Stimulated activated CD4-positive, alpha-beta T cell treated with anti-CD3 and anti-CD28 coated beads, Interleukin-1b, Interleukin-23, amount 100 ng/mL, for 24 hours (primary cell): ENCODE data around the gene COL25A1.
"Not testable (repeated sequence)": the region's sequence is repeated elsewhere in the genome, so short reads cannot be mapped to it uniquely, and the experiment has no call there.

ENCODE experiments used
- DNase-seq, 4 experiments: peaks; one replicate each; pipeline ENCODE4 v3.0.0-alpha.2; 2020; ENCODE audit warnings: low read depth in 4 of 4, low spot score in 1 of 4

Gene COL25A1

GRCh38 chr4:109067508-109068235 is 234.8 kb downstream of the COL25A1 start:
- DNase-seq, result no peak

GRCh38 chr4:109065006-109065405 is 237.5 kb downstream of the COL25A1 start:
- DNase-seq, result no peak

GRCh38 chr4:109053257-109053656 is 249.2 kb downstream of the COL25A1 start:
- no peak for DNase-seq

GRCh38 chr4:109052821-109053220 is 249.6 kb downstream of the COL25A1 start:
- no peak for DNase-seq

- no peak for DNase-seq
Observed at GRCh38 chr4:109051054-109051453, 251.4 kb downstream of the COL25A1 start.

- no peak for DNase-seq
Observed at GRCh38 chr4:109049926-109050325, 252.5 kb downstream of the COL25A1 start.

- DNase-seq, result no peak
Observed at GRCh38 chr4:109046471-109047201, 255.8 kb downstream of the COL25A1 start.

- no peak for DNase-seq
Observed at GRCh38 chr4:109044431-109044830, 258.0 kb downstream of the COL25A1 start.

- no peak for DNase-seq
Observed at GRCh38 chr4:109043286-109043685, 259.2 kb downstream of the COL25A1 start.

- no peak for DNase-seq
Observed at GRCh38 chr4:109041463-109042360, 260.7 kb downstream of the COL25A1 start.

- DNase-seq, result no peak
Observed at GRCh38 chr4:109040441-109040840, 262.0 kb downstream of the COL25A1 start.

GRCh38 chr4:109037026-109037425 is 265.4 kb downstream of the COL25A1 start:
- no peak for DNase-seq

- DNase-seq, result no peak
Observed at GRCh38 chr4:109033993-109034392, 268.5 kb downstream of the COL25A1 start.

- DNase-seq, result no peak
Observed at GRCh38 chr4:109032671-109033070, 269.8 kb downstream of the COL25A1 start.

GRCh38 chr4:109029987-109030386 is 272.5 kb downstream of the COL25A1 start:
- no peak for DNase-seq

GRCh38 chr4:109027016-109027500 is 275.4 kb downstream of the COL25A1 start:
- no peak for DNase-seq

GRCh38 chr4:109026588-109026987 is 275.9 kb downstream of the COL25A1 start:
- DNase-seq, result no peak

- DNase-seq, result no peak
Observed at GRCh38 chr4:109025471-109026076, 276.9 kb downstream of the COL25A1 start.

- DNase-seq, result no peak
Observed at GRCh38 chr4:109022961-109023360, 279.5 kb downstream of the COL25A1 start.

- not testable (repeated sequence) for DNase-seq
Observed at GRCh38 chr4:109021630-109022029, 280.8 kb downstream of the COL25A1 start.

GRCh38 chr4:109020861-109021260 is 281.6 kb downstream of the COL25A1 start:
- DNase-seq, result no peak
